ENCODE results near the gene EFS. TPM values are rescaled to one million over a fixed set of nuclear protein-coding genes. Genes with fewer than 3 reads are reported as not detected.
A peak's percentile ranks its signal among the peaks of the same experiment; 100 is the strongest.

Gene EFS
- total RNA-seq, 1 donor from 2014 or later: 38.1 TPM

- H3K27me3 ChIP-seq: no peaks in the 10 kb centered on the region
- no peaks in the 10 kb centered on the region for H3K9me3 ChIP-seq
- H3K4me1 ChIP-seq: peaks cover 0 to 4% of the 10 kb centered on the region in 2 donors
- no peaks in the 10 kb centered on the region for H3K36me3 ChIP-seq
- DNase-seq (ENCODE audit: low spot score in 2 of 2): no peak
- intact Hi-C loops (cut with DNase I): no loop called here
- H3K27ac ChIP-seq: no peak overlapping the region
- no peak overlapping the region for H3K4me3 ChIP-seq
- TF ChIP-seq CTCF (IDR thresholded peaks at IDR 0.05): no peak
These were observed 5.2 kb upstream of the EFS start for GRCh38 chr14:23370221-23370620.

- peak overlapping the region; percentile 95 to 97 for H3K27ac ChIP-seq
- H3K36me3 ChIP-seq: no peaks in the 10 kb centered on the region
- TF ChIP-seq CTCF (IDR thresholded peaks at IDR 0.05): no peak
- intact Hi-C loops (cut with DNase I): loop anchor here (1.0 to 10.0 kb wide), 5 partner anchors 45 to 1068 kb away; partner anchors contain the start of genes HOMEZ, NGDN, PABPN1 and THTPA
- DNase-seq (ENCODE audit: low spot score in 2 of 2): peak in 1 of 2 donors; percentile 83
- H3K4me3 ChIP-seq: peak overlapping the region; percentile 65 to 86
- peaks cover 5 to 18% of the 10 kb centered on the region in 2 donors for H3K4me1 ChIP-seq
- no peaks in the 10 kb centered on the region for H3K27me3 ChIP-seq
- no peaks in the 10 kb centered on the region for H3K9me3 ChIP-seq
These were observed 1.5 kb upstream of the EFS start for GRCh38 chr14:23366426-23366921.

- Histone ChIP-seq H3K4me3 (peak overlapping the region; percentile 65 to 86), H3K27ac (peak overlapping the region; percentile 95 to 97), H3K4me1 (peaks cover 5 to 18% of the 10 kb centered on the region in 2 donors), H3K9me3 (no peaks in the 10 kb centered on the region), H3K27me3 (no peaks in the 10 kb centered on the region), H3K36me3 (no peaks in the 10 kb centered on the region)
- no peak for TF ChIP-seq CTCF (IDR thresholded peaks at IDR 0.05)
- intact Hi-C loops (cut with DNase I): loop anchor here (1.0 to 10.0 kb wide), 6 partner anchors 14 to 1069 kb away; partner anchors contain the start of genes HOMEZ, NGDN, PABPN1 and SLC22A17
- DNase-seq (ENCODE audit: low spot score in 2 of 2): peak in 1 of 2 donors; percentile 78
These were observed 907 bp upstream of the EFS start for GRCh38 chr14:23365732-23366425.

- Histone ChIP-seq H3K27me3 (no peaks in the 10 kb centered on the region), H3K4me1 (peaks cover 5 to 18% of the 10 kb centered on the region in 2 donors), H3K9me3 (no peaks in the 10 kb centered on the region), H3K27ac (peak overlapping the region; percentile 95 to 97), H3K4me3 (peak overlapping the region; percentile 65 to 86), H3K36me3 (peaks cover 0 to 10% of the 10 kb centered on the region in 2 donors)
- TF ChIP-seq CTCF (IDR thresholded peaks at IDR 0.05): no peak
- DNase-seq (ENCODE audit: low spot score in 2 of 2): peak in 1 of 2 donors; percentile 71
- intact Hi-C loops (cut with DNase I): loop anchor here (1.0 to 10.0 kb wide), 5 partner anchors 12 to 1070 kb away; partner anchors contain the start of genes HOMEZ, NGDN, SLC22A17 and THTPA
These were observed 572 bp downstream of the EFS start for GRCh38 chr14:23364164-23365035.

GRCh38 chr14:23362200-23362599 lies 2.8 kb downstream of the EFS start:
- TF ChIP-seq CTCF (IDR thresholded peaks at IDR 0.05): no peak
- DNase-seq (ENCODE audit: low spot score in 2 of 2): peak in 1 of 2 donors; percentile 60
- peaks cover 5 to 18% of the 10 kb centered on the region in 2 donors for H3K4me1 ChIP-seq
- intact Hi-C loops (cut with DNase I): loop anchor here (10.0 kb wide), 2 partner anchors 193 to 1073 kb away; partner anchors contain the start of genes THTPA and ZFHX2
- no peaks in the 10 kb centered on the region for H3K27me3 ChIP-seq
- no peaks in the 10 kb centered on the region for H3K9me3 ChIP-seq
- peak overlapping the region in 1 of 2 donors; percentile 46 for H3K27ac ChIP-seq
- peaks cover 12% of the 10 kb centered on the region in 2 donors for H3K36me3 ChIP-seq
- H3K4me3 ChIP-seq: no peak overlapping the region

Data from ascending aorta (tissue), 2 donors.